Stimulated activated CD8-positive, alpha-beta memory T cell treated with anti-CD3 and anti-CD28 coated beads, Interleukin-7, amount 100 ng/mL, for 4 hours (primary cell): ENCODE data around the gene SLC2A1.
"Not testable (repeated sequence)": the region's sequence is repeated elsewhere in the genome, so short reads cannot be mapped to it uniquely, and the experiment has no call there.

ENCODE experiments used
- DNase-seq, 2 donors: peaks; one replicate each; pipeline ENCODE4 v3.0.0-alpha.2; 2020; ENCODE audit warnings: low read depth in 2 of 2

SLC2A1 gene

DNA sequence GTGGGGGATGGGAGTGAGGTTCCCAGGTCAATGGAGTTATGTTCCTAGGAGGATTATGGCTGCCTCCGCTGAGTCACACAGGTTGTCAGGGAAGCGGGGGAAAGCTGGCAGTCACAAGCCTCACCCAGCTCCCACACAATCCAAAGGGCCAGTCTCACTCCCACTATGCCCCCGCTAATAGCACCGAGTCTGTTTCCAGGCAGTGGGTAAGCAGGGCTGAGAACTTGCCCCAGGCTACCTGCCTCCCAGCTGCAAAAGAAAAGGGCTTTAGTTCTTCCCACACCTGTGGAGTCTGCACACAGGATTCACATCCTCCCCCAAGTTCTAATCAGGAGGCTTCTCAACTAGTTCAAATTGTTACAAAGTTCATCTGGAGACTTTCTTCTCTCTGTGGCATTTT, 58.7 kb downstream of the SLC2A1 start:
- DNase-seq: not testable (repeated sequence)

DNA sequence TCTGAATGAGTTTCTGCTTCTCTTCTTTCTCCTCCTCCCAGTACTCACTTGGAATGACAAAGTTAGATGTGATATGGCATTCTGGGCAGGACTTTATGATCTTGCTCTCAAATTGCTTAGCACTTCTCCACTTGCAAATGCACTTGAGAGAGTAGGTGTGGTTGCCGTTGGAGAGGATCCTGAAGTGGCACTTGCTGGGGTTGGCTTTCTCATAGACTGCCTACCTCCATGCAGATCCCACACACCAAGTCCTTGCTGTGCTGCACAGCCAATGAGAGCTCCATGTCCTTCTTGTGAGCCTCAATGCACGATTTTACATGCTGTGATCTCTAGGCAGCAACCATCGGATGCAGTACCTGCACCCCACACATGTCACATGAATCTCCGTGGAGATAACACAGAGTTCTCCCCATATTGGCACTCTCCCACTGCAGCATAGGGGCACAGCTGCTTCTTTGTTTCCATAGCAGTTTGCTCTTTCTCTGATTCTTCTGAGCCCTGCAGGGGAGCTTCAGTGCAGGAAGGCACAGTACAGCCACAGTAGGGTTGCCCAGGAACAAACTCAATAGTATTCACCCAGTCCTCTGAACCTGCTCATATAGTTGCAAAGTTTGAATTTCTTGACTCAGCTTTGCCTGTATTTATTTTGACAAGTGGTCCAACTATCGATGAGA, 67.1 kb downstream of the SLC2A1 start:
- DNase-seq: no peak

DNA sequence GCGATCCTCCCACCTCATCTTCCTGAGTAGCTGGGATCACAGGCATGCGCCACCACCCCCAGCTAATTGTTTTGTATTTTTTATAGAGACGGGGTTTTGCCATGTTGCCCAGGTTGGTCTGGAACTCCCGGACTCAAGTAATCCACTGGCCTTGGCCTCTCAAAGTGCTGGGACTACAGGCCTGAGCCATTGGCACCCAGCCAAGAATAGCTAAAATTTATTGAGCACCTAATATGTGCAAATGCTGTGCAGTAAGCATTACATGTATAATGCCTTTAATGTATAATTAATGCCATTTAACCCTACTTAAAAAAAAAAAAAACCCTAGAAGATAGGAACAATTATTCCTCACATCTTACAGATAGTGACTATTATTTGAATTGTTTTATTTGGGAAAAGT, 69.4 kb downstream of the SLC2A1 start:
- no peak for DNase-seq

- DNase-seq: no peak
Measured at GRCh38 chr1:42888013-42888633, 70.5 kb downstream of the SLC2A1 start.

- no peak for DNase-seq
Measured at GRCh38 chr1:42887366-42887765, 71.3 kb downstream of the SLC2A1 start.

DNA sequence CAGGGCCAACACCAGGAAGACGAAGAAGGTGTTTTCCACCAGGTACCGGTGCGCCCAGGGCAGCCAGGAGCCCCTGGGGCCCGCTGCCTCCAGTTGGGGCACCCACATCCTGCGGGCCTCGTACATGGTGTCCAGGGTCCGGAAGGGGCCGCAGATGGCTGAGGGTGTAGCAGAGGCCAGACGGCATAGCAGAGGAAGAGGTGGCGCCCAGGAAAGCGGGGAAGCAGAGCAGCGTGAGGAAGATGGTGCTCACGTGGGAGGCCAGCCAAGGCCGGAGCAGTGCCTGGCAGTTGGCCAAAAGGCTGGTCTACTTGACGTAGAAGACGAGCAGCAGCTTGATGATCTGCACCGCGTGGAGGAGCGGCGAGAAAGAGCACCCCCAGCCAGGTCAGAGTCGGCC, 71.9 kb downstream of the SLC2A1 start:
- no peak for DNase-seq

GRCh38 chr1:42886046-42886739, 72.5 kb downstream of the SLC2A1 start:
- DNase-seq: no peak

GRCh38 chr1:42880384-42880783, 78.3 kb downstream of the SLC2A1 start:
- no peak for DNase-seq

DNA sequence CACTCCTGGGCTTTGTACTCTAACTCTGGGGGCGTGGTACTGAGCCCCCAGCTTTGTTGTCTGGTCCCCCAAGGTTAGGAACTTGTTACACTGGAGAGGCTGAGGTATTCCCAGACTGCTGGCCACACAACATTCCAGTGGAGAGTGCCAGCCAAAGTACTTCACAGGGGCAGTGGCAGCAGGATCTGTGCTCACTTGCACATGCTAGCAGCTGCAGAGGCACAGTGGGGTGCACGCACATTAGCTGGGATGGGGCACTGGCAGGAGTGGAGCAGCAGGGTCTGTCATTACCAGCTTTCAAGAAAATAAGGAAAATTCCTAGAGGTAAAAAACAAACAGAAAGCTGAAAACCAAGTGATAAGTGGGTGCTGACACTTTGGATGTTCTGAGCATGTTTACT, 81.3 kb downstream of the SLC2A1 start:
- no peak for DNase-seq

DNA sequence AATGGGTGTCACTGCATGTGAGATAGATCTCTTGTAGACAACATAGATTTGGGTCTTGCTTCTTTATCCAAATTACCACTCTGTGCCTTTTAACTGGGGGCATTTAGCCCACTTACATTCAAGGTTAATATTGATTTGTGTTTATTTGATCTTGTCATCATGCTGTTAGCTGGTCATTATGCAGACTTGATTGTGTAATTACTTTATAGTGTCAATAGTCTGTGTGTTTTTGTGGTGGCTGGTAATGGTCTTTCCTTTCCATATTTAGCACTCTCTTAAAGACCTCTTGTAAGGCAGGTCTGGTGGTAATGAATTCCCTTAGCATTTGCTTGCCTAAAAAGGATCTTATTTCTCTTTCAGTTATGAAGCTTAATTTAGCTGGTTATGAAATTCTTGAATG, 82.7 kb downstream of the SLC2A1 start:
- no peak for DNase-seq
